ENCODE data around the gene GPR15LG.
A peak's percentile ranks its signal among the peaks of the same experiment; 100 is the strongest.

Gene GPR15LG

GRCh38 chr10:84193327-84193726 lies 19.7 kb downstream of the GPR15LG start:
- DNase-seq (ENCODE audit: low read depth in 2 of 3, low spot score in 1 of 3) = no peak

- DNase-seq (ENCODE audit: low read depth in 2 of 3, low spot score in 1 of 3) = no peak
Measured at GRCh38 chr10:84193846-84194423, 20.3 kb downstream of the GPR15LG start.

- peak in 1 of 3 donors; percentile 17 for DNase-seq (ENCODE audit: low read depth in 2 of 3, low spot score in 1 of 3)
Measured at GRCh38 chr10:84194424-84195043, 20.9 kb downstream of the GPR15LG start, which contains the start of gene CDHR1. Gene CDHR1, plus strand, starts transcription at chr10:84194537. Its CDS starts 224 bp downstream, at chr10:84194761.

- DNase-seq (ENCODE audit: low read depth in 2 of 3, low spot score in 1 of 3) = no peak
Measured at GRCh38 chr10:84195044-84195830, 21.6 kb downstream of the GPR15LG start.

GRCh38 chr10:84196083-84196482 lies 22.5 kb downstream of the GPR15LG start:
- no peak for DNase-seq (ENCODE audit: low read depth in 2 of 3, low spot score in 1 of 3)

- no peak for DNase-seq (ENCODE audit: low read depth in 2 of 3, low spot score in 1 of 3)
Measured at GRCh38 chr10:84196941-84197340, 23.3 kb downstream of the GPR15LG start.

GRCh38 chr10:84197643-84198042 lies 24.0 kb downstream of the GPR15LG start:
- no peak for DNase-seq (ENCODE audit: low read depth in 2 of 3, low spot score in 1 of 3)

- DNase-seq (ENCODE audit: low read depth in 2 of 3, low spot score in 1 of 3) = no peak
Measured at GRCh38 chr10:84198206-84198915, 24.8 kb downstream of the GPR15LG start.

GRCh38 chr10:84200537-84201243 lies 27.1 kb downstream of the GPR15LG start:
- DNase-seq (ENCODE audit: low read depth in 2 of 3, low spot score in 1 of 3) = no peak

GRCh38 chr10:84201244-84201606 lies 27.6 kb downstream of the GPR15LG start:
- DNase-seq (ENCODE audit: low read depth in 2 of 3, low spot score in 1 of 3) = no peak

- DNase-seq (ENCODE audit: low read depth in 2 of 3, low spot score in 1 of 3) = no peak
Measured at GRCh38 chr10:84201682-84202081, 28.1 kb downstream of the GPR15LG start.

- DNase-seq (ENCODE audit: low read depth in 2 of 3, low spot score in 1 of 3) = no peak
Measured at GRCh38 chr10:84202349-84202748, 28.7 kb downstream of the GPR15LG start.

- no peak for DNase-seq (ENCODE audit: low read depth in 2 of 3, low spot score in 1 of 3)
Measured at GRCh38 chr10:84204122-84204521, 30.5 kb downstream of the GPR15LG start.

- DNase-seq (ENCODE audit: low read depth in 2 of 3, low spot score in 1 of 3) = no peak
Measured at GRCh38 chr10:84204610-84205009, 31.0 kb downstream of the GPR15LG start.

- DNase-seq (ENCODE audit: low read depth in 2 of 3, low spot score in 1 of 3) = peak; percentile 50 to 68 (median 59)
Measured at GRCh38 chr10:84205049-84205852, 31.6 kb downstream of the GPR15LG start.

- no peak for DNase-seq (ENCODE audit: low read depth in 2 of 3, low spot score in 1 of 3)
Measured at GRCh38 chr10:84205853-84206525, 32.4 kb downstream of the GPR15LG start.

- DNase-seq (ENCODE audit: low read depth in 2 of 3, low spot score in 1 of 3) = no peak
Measured at GRCh38 chr10:84208023-84208422, 34.4 kb downstream of the GPR15LG start.

GRCh38 chr10:84211566-84211965 lies 38.0 kb downstream of the GPR15LG start:
- no peak for DNase-seq (ENCODE audit: low read depth in 2 of 3, low spot score in 1 of 3)

GRCh38 chr10:84212014-84212413 lies 38.4 kb downstream of the GPR15LG start:
- DNase-seq (ENCODE audit: low read depth in 2 of 3, low spot score in 1 of 3) = no peak

GRCh38 chr10:84213076-84213475 lies 39.5 kb downstream of the GPR15LG start:
- DNase-seq (ENCODE audit: low read depth in 2 of 3, low spot score in 1 of 3) = no peak
